SJSA1 (cell line): ENCODE measurements around the gene RNH1. TPM values are rescaled to one million over a fixed set of nuclear protein-coding genes. Genes with fewer than 3 reads are reported as not detected.

Experiments
- DNase-seq, 2 experiments: peaks; one replicate each; pipeline ENCODE4 v3.0.0-alpha.2; 2015 to 2020; ENCODE audit warnings: low spot score in 2 of 2, low read depth in 1 of 2
- H3K27ac ChIP-seq: fragments of 250-450 bp; sonication (Bioruptor Pico); 2 replicates; pipeline ENCODE4 v1.5.1; 2020; ENCODE audit warnings: mild to moderate bottlenecking, moderate library complexity
- H3K27me3 ChIP-seq: fragments of 250-450 bp; sonication (Bioruptor Pico); replicated peaks from 2 replicates; pipeline ENCODE4 v1.5.1; 2020; ENCODE audit warnings: mild to moderate bottlenecking, moderate library complexity
- H3K36me3 ChIP-seq: fragments of 250-450 bp; sonication (Bioruptor Pico); 2 replicates; pipeline ENCODE4 v1.5.1; 2020; ENCODE audit warnings: mild to moderate bottlenecking
- H3K4me1 ChIP-seq: fragments of 250-450 bp; sonication (Bioruptor Pico); replicated peaks from 2 replicates; pipeline ENCODE4 v1.6.1; 2021; ENCODE audit warnings: mild to moderate bottlenecking
- H3K4me3 ChIP-seq: fragments of 250-450 bp; sonication (Bioruptor Pico); 2 replicates; pipeline ENCODE4 v1.5.1; 2020; ENCODE audit warnings: mild to moderate bottlenecking
- H3K9me3 ChIP-seq: fragments of 250-450 bp; sonication (Bioruptor Pico); replicated peaks from 2 replicates; pipeline ENCODE4 v1.5.1; 2020; ENCODE audit warnings: mild to moderate bottlenecking
- total RNA-seq: library from RNA; depleted of rRNA; stranded (reverse); fragments of >200 nt; shearing (Covaris generic); gene quantifications from 2 replicates; pipeline ENCODE4 v1.2.3, GENCODE V29; 2014

The RNH1 gene
- total RNA-seq, 1 experiment from 2014 or later = 137 TPM

- H3K9me3 ChIP-seq = no peaks in the 10 kb centered on the region
- DNase-seq = no peak
- no peak overlapping the region for H3K27ac ChIP-seq
- H3K27me3 ChIP-seq = no peaks in the 10 kb centered on the region
- H3K4me1 ChIP-seq = no peaks in the 10 kb centered on the region
- H3K4me3 ChIP-seq = no peak overlapping the region
- H3K36me3 ChIP-seq = no peaks in the 10 kb centered on the region
These were observed 38.1 kb upstream of the RNH1 start for GRCh38 chr11:545171-545570.

- no peaks in the 10 kb centered on the region for H3K9me3 ChIP-seq
- no peak overlapping the region for H3K27ac ChIP-seq
- H3K36me3 ChIP-seq = no peaks in the 10 kb centered on the region
- no peaks in the 10 kb centered on the region for H3K27me3 ChIP-seq
- DNase-seq = no peak
- H3K4me3 ChIP-seq = no peak overlapping the region
- no peaks in the 10 kb centered on the region for H3K4me1 ChIP-seq
These were observed 37.8 kb upstream of the RNH1 start for GRCh38 chr11:544817-545166.

GRCh38 chr11:541433-541885 is 34.4 kb upstream of the RNH1 start:
- Histone ChIP-seq H3K4me1 (peaks cover 7% of the 10 kb centered on the region), H3K9me3 (no peaks in the 10 kb centered on the region; the same call in 1 of the 2 replicates), H3K4me3 (no peak overlapping the region), H3K27me3 (no peaks in the 10 kb centered on the region), H3K36me3 (no peaks in the 10 kb centered on the region), H3K27ac (no peak overlapping the region)
- no peak for DNase-seq

GRCh38 chr11:540583-541432 is 33.8 kb upstream of the RNH1 start:
- H3K27ac ChIP-seq = no peak overlapping the region
- no peak for DNase-seq
- no peaks in the 10 kb centered on the region for H3K36me3 ChIP-seq
- no peaks in the 10 kb centered on the region; the same call in 1 of the 2 replicates for H3K9me3 ChIP-seq
- H3K27me3 ChIP-seq = no peaks in the 10 kb centered on the region
- no peak overlapping the region for H3K4me3 ChIP-seq
- peaks cover 10% of the 10 kb centered on the region for H3K4me1 ChIP-seq

- Histone ChIP-seq H3K4me1 (peaks cover 11% of the 10 kb centered on the region), H3K9me3 (no peaks in the 10 kb centered on the region; the same call in 1 of the 2 replicates), H3K4me3 (no peak overlapping the region), H3K36me3 (no peaks in the 10 kb centered on the region), H3K27ac (no peak overlapping the region), H3K27me3 (no peaks in the 10 kb centered on the region)
- no peak for DNase-seq
These were observed 33.0 kb upstream of the RNH1 start for GRCh38 chr11:539971-540481.

- H3K4me1 ChIP-seq = peaks cover 16% of the 10 kb centered on the region
- H3K36me3 ChIP-seq = peaks cover 6% of the 10 kb centered on the region
- no peak overlapping the region for H3K27ac ChIP-seq
- H3K27me3 ChIP-seq = no peaks in the 10 kb centered on the region
- no peaks in the 10 kb centered on the region; the same call in 1 of the 2 replicates for H3K9me3 ChIP-seq
- no peak overlapping the region for H3K4me3 ChIP-seq
- no peak for DNase-seq
These were observed 31.5 kb upstream of the RNH1 start for GRCh38 chr11:538431-539051.

- H3K27me3 ChIP-seq = no peaks in the 10 kb centered on the region
- peaks cover 16% of the 10 kb centered on the region for H3K4me1 ChIP-seq
These were observed 30.8 kb upstream of the RNH1 start for GRCh38 chr11:537622-538430.

GRCh38 chr11:536841-537621 is 30.0 kb upstream of the RNH1 start, which contains the start of gene LRRC56:
TSS of gene LRRC56 (plus strand) at chr11:537527. CDS start at chr11:540685, 3,158 bp downstream.
- peaks cover 16% of the 10 kb centered on the region for H3K4me1 ChIP-seq
- no peak within 1 kb of the TSS for H3K27ac ChIP-seq
- no peak within 1 kb of the TSS for H3K4me3 ChIP-seq
- no peaks in the 10 kb centered on the region; the same call in 1 of the 2 replicates for H3K9me3 ChIP-seq
- DNase-seq = no peak
- no peaks in the 10 kb centered on the region for H3K27me3 ChIP-seq
- peaks cover 16% of the 10 kb centered on the region for H3K36me3 ChIP-seq

More at GRCh38 chr11:537622-538430, 30.8 kb upstream of the RNH1 start:
- Histone ChIP-seq H3K9me3 (no peaks in the 10 kb centered on the region; the same call in 1 of the 2 replicates), H3K36me3 (peaks cover 11% of the 10 kb centered on the region), H3K27ac (no peak overlapping the region), H3K4me3 (no peak overlapping the region)
- no peak for DNase-seq

- Histone ChIP-seq H3K27ac (no peak within 1 kb of the TSS), H3K4me1 (peaks cover 16% of the 10 kb centered on the region), H3K36me3 (peaks cover 19% of the 10 kb centered on the region), H3K9me3 (no peaks in the 10 kb centered on the region; the same call in 1 of the 2 replicates), H3K4me3 (peak within 1 kb of the TSS; percentile 57), H3K27me3 (no peaks in the 10 kb centered on the region)
- peak; percentile 81 to 84 for DNase-seq
These were observed 28.7 kb upstream of the RNH1 start, which contains the start of gene HRAS for GRCh38 chr11:535519-536454. TSS of gene HRAS (minus strand) at chr11:535576.

- Histone ChIP-seq H3K27me3 (no peaks in the 10 kb centered on the region), H3K4me1 (peaks cover 16% of the 10 kb centered on the region), H3K36me3 (peaks cover 19% of the 10 kb centered on the region), H3K27ac (no peak overlapping the region), H3K9me3 (no peaks in the 10 kb centered on the region; the same call in 1 of the 2 replicates), H3K4me3 (peak overlapping the region; percentile 57)
- DNase-seq = no peak
These were observed 28.1 kb upstream of the RNH1 start for GRCh38 chr11:535210-535518.

- H3K36me3 ChIP-seq = peaks cover 19% of the 10 kb centered on the region
- peak overlapping the region; percentile 57 for H3K4me3 ChIP-seq
- no peaks in the 10 kb centered on the region; the same call in 1 of the 2 replicates for H3K9me3 ChIP-seq
- DNase-seq = peak; percentile 17 to 26
- H3K27ac ChIP-seq = no peak overlapping the region
- H3K27me3 ChIP-seq = no peaks in the 10 kb centered on the region
- H3K4me1 ChIP-seq = peaks cover 16% of the 10 kb centered on the region
These were observed 27.6 kb upstream of the RNH1 start for GRCh38 chr11:534396-535209.
